HG03103 (cell line): ENCODE results near the gene KCNQ2.

Source experiments
- ATAC-seq: cut with Tn5 transposase; IDR thresholded peaks from one replicate; pipeline ENCODE4 v1.9.1; 2021; ENCODE audit warnings: low read depth; ENCODE audit not compliant: unreplicated experiment

The KCNQ2 gene

GRCh38 chr20:63374504-63374903, 98.0 kb downstream of the KCNQ2 start:
- no peak for ATAC-seq

DNA sequence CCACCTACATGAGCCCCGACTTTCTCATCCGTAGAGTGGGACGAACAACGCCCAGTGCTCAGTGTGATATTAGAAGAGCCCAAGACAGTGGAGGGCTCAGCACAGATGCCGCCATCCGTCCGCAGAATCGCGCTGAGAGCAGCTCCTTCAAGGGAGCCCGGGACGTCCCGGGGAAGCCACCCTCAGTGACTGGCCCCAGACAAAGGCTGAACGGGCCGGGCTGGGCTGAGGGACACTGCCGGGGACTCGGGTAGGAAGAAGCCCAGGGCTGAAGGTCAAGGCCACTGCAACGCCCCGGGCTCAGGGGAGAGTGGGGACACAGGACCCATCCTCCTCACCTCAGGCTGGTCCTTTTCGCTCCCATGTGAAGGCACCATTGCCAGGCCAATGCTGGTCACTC, 98.5 kb downstream of the KCNQ2 start:
- no peak for ATAC-seq

DNA sequence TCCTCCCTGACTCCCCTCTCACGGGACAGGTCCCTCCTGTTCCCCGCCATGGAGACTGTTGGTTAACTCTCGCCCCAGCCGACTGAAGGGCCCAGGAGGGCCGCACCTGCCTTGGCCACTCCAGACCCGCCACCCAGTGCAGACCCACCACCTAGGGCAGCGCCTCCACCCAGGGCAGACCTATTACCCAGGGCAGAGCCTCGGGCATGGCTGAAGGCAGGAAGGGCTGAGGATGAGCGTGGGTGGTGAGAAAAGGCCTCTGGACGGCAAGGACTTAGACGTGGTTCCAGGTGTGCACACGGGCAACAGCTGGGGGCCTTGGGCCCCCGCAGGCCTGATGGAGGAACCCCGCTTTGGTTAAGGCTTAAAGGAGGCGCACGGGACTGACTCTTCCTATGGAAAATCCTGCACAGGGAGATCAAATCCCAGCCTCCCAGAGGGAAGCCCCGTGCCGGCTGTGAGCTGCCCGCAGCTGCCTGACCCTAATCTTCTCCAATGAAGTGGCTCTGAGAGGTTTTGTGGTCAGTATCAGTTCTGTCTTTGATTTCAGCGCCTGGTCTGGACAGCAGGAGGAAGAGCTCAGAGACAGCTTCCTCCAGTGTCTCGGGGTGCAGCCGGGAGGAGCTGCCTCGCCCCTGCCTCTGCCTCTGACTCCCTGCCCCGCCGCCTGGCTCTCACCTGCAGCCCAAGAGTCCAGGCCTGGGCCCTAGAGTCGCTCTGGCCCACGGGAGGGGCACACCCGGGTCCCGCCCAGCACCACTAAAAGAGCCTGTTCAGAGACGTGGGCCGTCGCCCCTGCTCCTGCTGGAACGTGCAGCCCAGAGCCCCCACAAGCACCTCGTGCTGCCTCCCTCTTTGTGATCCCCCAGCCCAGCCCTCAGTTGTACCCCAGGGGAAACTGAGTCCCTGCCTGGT, 99.2 kb downstream of the KCNQ2 start:
- no peak for ATAC-seq

GRCh38 chr20:63371291-63371865, 101.1 kb downstream of the KCNQ2 start:
- ATAC-seq = no peak

DNA sequence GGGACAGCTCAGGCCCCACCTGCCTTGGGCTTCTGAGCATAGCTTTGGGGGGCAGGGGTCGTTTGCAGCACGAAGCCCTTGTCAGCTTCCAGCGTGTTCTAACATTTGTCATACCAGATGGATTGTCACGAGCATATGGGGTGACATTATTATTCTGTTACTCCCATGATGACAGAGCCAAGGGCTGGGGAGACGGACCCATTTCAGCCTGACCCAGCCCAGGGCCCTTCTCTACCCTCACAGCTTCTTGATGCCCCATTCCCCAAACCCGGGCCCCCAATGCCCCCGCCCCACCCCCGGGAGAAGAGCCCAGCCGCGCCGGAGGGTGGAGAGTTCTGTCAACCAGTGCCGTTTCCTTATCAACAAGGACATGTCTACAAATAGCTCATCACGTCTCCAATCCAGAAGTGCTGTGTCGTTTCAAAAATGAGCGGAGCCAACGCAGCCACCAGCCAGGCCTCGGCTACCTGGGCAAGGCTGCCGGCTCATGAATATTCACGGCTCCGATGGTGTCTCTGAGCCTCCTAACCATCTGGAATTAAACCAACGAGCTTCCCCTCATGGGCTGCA, 101.8 kb downstream of the KCNQ2 start:
- no peak for ATAC-seq

- no peak for ATAC-seq
These were observed 102.5 kb downstream of the KCNQ2 start for GRCh38 chr20:63369724-63370617.

DNA sequence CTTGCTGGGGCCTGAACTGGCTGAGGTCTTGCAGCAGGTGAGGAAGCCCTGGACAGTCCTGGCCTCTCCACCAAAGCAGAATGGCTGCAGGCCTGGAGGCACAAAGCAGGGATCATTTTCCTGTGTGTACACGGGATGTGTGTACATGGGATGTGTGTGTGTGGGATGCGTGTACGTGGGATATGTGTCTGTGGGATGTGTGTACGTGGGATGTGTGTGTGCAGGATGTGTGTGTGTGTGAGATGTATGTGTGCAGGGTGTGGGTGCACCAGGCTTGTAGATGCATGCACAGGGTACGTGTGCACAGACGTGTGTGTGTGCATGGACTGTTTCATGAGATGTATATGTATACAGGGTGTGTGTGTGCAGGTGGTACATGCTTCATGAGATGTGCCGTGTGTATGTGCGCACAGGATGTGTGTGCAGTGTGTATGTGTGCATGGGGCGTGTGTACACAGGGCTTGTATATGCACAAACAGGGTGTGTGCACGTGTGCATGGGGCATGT, 103.4 kb downstream of the KCNQ2 start:
- no peak for ATAC-seq

DNA sequence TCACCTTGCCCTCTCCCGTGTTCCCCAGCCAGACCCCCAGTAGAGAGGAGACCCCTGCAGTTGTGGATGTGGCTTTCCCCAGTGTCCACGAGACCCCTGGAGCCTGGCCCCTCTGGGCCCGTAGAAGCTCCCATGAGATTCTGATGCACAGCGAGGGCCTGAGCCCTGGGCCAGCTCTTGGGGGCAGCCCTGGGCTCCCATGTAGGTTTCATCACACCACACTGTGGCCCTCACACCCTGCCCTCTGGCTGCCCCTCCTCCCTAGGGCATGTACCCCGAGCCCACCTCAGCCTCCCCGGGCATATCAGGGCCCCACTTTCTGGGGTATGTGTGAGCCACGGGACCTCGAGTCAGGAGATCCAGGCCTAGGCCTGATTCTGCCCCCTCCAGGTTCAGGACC, 104.3 kb downstream of the KCNQ2 start:
- ATAC-seq = no peak

DNA sequence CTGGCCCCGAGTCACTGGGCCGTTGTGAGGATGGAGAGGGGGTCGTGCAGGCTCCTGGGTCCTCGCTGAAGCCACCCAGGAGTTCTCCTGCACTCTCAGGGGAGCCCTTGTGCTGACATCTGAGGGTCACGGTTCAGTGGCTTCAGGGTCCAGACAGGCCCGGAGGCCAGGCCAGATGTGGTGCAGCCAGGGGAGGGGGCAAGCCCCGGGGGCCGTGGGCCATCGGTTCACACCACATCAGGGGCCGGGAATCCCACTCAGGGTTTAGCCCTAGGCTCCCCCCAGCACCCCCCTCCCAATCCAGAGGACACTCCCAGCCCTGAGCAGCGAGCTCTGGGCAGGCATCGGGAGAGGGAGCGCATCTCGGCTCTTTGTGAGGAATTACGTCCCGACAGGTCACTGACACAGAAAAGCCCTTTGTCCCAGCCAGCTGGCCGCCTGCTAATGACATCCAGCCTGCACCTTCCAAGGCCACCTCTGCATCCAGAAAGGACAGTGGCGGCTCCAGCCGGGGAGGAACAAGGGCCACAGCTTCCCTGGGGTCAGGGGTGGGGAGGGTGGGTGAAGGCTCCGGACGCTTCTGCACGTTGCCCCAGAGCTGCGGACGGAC, 104.9 kb downstream of the KCNQ2 start:
- no peak for ATAC-seq

GRCh38 chr20:63366390-63367365, 105.8 kb downstream of the KCNQ2 start:
- no peak for ATAC-seq

DNA sequence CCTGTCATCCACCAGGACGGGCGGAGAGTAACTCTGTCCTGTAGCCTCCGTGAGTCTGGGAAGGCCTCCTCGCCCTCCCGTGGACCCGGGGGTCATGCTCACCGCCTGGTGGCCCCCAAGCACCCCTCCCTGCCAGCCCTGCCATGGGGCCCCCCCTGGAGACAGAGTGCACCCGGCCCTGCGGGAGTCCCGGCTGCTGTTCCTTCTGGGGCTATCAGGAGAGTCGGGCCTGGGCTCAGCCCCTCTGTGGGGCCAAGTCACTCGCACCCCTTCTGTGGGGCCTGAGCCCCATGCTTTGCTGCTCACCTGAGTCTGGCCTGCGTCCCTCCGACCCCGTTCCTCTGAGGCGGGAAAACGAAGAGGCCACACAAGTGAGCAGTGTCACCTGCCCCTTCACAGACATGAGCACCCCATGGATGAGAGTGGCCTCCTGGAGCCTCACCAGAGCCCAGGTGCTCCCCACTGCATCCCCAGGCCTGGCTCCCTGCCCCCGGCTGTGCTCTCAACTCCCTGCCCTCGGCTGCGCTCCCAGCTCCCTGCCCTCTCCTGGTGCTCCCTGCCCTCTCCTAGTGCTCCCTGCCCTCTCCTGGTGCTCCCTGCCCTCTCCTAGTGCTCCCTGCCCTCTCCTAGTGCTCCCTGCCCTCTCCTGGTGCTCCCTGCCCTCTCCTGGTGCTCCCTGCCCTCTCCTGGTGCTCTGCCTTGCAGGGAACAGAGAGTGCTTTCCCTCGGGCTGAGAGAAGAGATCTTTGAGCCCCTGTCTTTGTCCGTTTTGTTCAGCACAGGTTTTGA, 106.7 kb downstream of the KCNQ2 start:
- no peak for ATAC-seq

GRCh38 chr20:63364801-63365585, 107.5 kb downstream of the KCNQ2 start:
- ATAC-seq = no peak

- ATAC-seq = no peak
These were observed 108.4 kb downstream of the KCNQ2 start for GRCh38 chr20:63363981-63364561.

DNA sequence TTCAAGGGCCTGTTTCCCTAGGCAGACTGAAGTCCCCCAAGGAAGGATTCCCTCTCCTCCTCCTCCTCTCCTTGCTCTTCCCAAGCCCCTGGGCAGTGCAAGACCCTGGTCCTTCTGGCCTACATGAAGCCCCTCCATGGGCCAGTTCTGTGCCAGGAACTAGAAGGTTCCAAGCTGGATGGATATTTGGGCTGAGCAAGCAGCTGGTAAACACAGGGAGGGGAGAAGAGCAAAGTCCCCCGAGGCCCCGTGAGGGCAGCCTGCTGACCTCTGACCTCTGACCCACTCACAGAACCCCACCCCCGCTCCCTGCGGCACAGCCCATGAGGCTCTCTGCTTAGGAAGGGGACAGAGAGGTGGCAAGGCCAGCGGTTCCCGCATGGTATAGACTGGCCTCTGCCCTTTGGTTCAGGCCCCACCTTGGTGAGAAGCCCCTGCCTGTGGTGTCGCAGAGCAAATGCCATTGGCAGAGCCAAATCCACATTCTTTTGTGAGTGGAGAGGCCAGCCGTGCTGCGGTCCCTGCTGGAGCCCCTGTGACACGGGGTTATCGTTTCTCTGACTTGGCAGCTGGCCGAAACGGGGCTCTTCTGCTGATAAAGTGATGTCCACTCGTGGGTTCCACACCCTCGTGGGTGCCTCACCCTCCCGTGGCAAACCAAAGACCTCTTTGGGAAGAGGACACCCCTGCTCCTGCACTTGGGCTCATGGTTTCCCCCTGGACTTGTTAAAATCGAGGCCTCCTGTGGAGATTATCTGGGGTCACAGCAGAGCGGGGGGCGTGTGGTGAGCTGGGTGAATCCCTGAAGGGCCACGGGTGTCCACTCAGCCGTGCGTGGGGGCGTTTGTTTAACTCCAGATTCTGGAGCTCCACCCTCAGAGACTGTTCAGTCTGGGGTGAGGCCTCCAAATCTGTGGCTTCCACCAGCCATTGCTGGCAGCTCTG, 109.2 kb downstream of the KCNQ2 start:
- no peak for ATAC-seq

- no peak for ATAC-seq
These were observed 109.9 kb downstream of the KCNQ2 start for GRCh38 chr20:63362436-63363009.
